K562 (cell line): Measurements from ENCODE around the gene PRDM16. TPM values are rescaled to one million over a fixed set of nuclear protein-coding genes. Genes with fewer than 3 reads are reported as not detected.

Experiments used
- BRCA1 ChIP-seq, 2 experiments: fragments of 450-650 bp in 1 of 2; sonication (generic) in 1 of 2; formaldehyde crosslinking in 1 of 2; IDR thresholded peaks; 2 replicates each; pipeline versions ENCODE4 v1.5.0 to v1.6.1; 2017 to 2020; ENCODE audit warnings: mild to moderate bottlenecking in 1 of 2, missing genetic modification reagents in 1 of 2
- CSDE1 ChIP-seq, 2 experiments: fragments of 450-650 bp; IDR thresholded peaks; 2 replicates each; pipeline ENCODE4 v1.6.1; 2016; ENCODE audit warnings: mild to moderate bottlenecking in 1 of 2
- E2F5 ChIP-seq: sonication (generic); formaldehyde crosslinking; IDR thresholded peaks from 2 replicates; pipeline ENCODE4 v1.8.0; 2022; ENCODE audit warnings: mild to moderate bottlenecking, missing genetic modification reagents
- GTF2F1 ChIP-seq: IDR thresholded peaks from 2 replicates; pipeline ENCODE4 v1.6.1; 2011; ENCODE audit warnings: low read depth, low read length, improper control_type of control experiment
- MIER1 ChIP-seq: fragments of 450-650 bp; IDR thresholded peaks from 2 replicates; pipeline ENCODE4 v1.6.1; 2016; ENCODE audit warnings: antibody characterized with exemption, mild to moderate bottlenecking, low read depth
- PPARD ChIP-seq: fragments of 250-450 bp; sonication (Bioruptor Pico); IDR thresholded peaks from 2 replicates; pipeline ENCODE4 v1.8.0; 2022; ENCODE audit warnings: inconsistent platforms, mild to moderate bottlenecking, moderate library complexity
- RCOR1 ChIP-seq, 2 experiments: IDR thresholded peaks; 2 replicates each; pipeline ENCODE4 v1.6.1; 2012; ENCODE audit warnings: low read depth in 2 of 2, low read length in 2 of 2, borderline replicate concordance in 1 of 2, improper control_type of control experiment in 1 of 2
- STAT5B ChIP-seq: fragments of 250-450 bp; sonication (Bioruptor Pico); IDR thresholded peaks from 2 replicates; pipeline ENCODE4 v1.8.0; 2021; ENCODE audit warnings: mild to moderate bottlenecking, inconsistent platforms
- TARDBP ChIP-seq: fragments of 450-650 bp; IDR thresholded peaks from 2 replicates; pipeline ENCODE4 v1.6.1; 2016
- ZFP30 ChIP-seq: fragments of 250-450 bp; sonication (Bioruptor Pico); IDR thresholded peaks from 2 replicates; pipeline ENCODE4 v1.8.0; 2022; ENCODE audit warnings: moderate library complexity, mild to moderate bottlenecking, inconsistent platforms, borderline replicate concordance
- ZFX ChIP-seq: sonication (generic); formaldehyde crosslinking; IDR thresholded peaks from 2 replicates; pipeline ENCODE4 v1.8.0; 2022; ENCODE audit warnings: mild to moderate bottlenecking, missing genetic modification reagents, moderate library complexity
- ZNF12 ChIP-seq: sonication (generic); formaldehyde crosslinking; IDR thresholded peaks from 2 replicates; pipeline ENCODE4 v1.4.0; 2020; ENCODE audit warnings: mild to moderate bottlenecking, missing genetic modification reagents
- ZNF699 ChIP-seq: fragments of 250-450 bp; sonication (Bioruptor Pico); IDR thresholded peaks from 2 replicates; pipeline ENCODE4 v1.8.0; 2021; ENCODE audit warnings: mild to moderate bottlenecking, moderate library complexity; ENCODE audit not compliant: insufficient replicate concordance
- ZNF778 ChIP-seq: fragments of 450-650 bp; formaldehyde crosslinking; IDR thresholded peaks from 2 replicates; pipeline ENCODE4 v1.4.0; 2020; ENCODE audit warnings: mild to moderate bottlenecking, moderate library complexity
- polyA plus RNA-seq, 8 experiments: library from polyadenylated mRNA; depleted of rRNA in 4 of 8; stranded (reverse) in 5 of 8; unstranded in 3 of 8; fragments of >200 nt; fragmentation: Nextera tagmentation in 2 of 8; fragmentation: Illumina TruSeq in 1 of 8; extraction: Ambion mirVana in 2 of 8; extraction: Trizol in 1 of 8; gene quantifications; 2 replicates each; pipeline versions ENCODE4 v1.2.1 to v1.2.3, GENCODE V29; 2011 to 2014; ENCODE audit warnings: inconsistent platforms in 1 of 8, missing spikeins in 1 of 8
- total RNA-seq, 7 experiments: library from RNA; depleted of rRNA in 6 of 7; stranded (reverse); fragments of >200 nt in 6 of 7; fragmentation: Illumina TruSeq in 2 of 7; extraction: Trizol in 2 of 7; gene quantifications; 2 replicates each; pipeline versions ENCODE4 v1.2.1 to v1.2.3, GENCODE V29; 2011 to 2021; ENCODE audit warnings: low replicate concordance in 1 of 7
- TF ChIP-seq, protein P1 (sequence below), 3 experiments: IDR thresholded peaks in 2 of 3; conservative IDR thresholded peaks in 1 of 3; 2 replicates each; pipeline ENCODE4 v1.5.1; 2011 to 2012; ENCODE audit warnings: low read length in 3 of 3, mild to moderate bottlenecking in 3 of 3, control low read depth in 2 of 3, improper control_type of control experiment in 1 of 3, inconsistent platforms in 1 of 3, low read depth in 1 of 3, mixed read lengths in 1 of 3, moderate library complexity in 1 of 3; ENCODE audit not compliant: insufficient read depth in 2 of 3

Gene PRDM16
- total and polyA plus RNA-seq, 9 of the 15 experiments (the other 6 are each of a cell fraction or from before 2014, with no cell fraction given), result 0.10 to 0.27 TPM; not detected in 7

DNA sequence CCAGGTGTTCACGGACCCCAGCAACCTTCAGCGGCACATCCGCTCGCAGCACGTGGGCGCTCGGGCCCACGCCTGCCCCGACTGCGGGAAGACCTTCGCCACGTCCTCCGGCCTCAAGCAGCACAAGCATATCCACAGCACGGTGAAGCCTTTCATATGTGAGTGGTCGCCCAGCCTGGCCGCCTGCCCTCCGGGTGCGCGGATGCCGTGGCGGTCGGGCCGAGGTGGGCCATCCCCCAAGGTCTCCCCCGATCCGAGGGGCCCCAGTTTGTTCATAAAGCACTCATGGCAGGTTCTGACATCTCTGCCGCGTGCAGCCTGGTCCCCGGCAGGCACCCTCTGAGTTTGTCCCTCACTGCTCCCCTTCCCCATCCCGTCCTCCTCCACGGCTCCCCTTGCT, 336.5 kb downstream of the PRDM16 start (continued):
- TF ChIP-seq, protein P1, sequence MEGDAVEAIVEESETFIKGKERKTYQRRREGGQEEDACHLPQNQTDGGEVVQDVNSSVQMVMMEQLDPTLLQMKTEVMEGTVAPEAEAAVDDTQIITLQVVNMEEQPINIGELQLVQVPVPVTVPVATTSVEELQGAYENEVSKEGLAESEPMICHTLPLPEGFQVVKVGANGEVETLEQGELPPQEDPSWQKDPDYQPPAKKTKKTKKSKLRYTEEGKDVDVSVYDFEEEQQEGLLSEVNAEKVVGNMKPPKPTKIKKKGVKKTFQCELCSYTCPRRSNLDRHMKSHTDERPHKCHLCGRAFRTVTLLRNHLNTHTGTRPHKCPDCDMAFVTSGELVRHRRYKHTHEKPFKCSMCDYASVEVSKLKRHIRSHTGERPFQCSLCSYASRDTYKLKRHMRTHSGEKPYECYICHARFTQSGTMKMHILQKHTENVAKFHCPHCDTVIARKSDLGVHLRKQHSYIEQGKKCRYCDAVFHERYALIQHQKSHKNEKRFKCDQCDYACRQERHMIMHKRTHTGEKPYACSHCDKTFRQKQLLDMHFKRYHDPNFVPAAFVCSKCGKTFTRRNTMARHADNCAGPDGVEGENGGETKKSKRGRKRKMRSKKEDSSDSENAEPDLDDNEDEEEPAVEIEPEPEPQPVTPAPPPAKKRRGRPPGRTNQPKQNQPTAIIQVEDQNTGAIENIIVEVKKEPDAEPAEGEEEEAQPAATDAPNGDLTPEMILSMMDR (IDR thresholded peaks at IDR 0.05 in 2 of 3, conservative IDR thresholded peaks at IDR 0.05 in 1 of 3; ENCODE audit: insufficient read depth in 2 of 3, low read depth in 1 of 3, low read length in 3 of 3), result no peak
- TF ChIP-seq RCOR1 (IDR thresholded peaks at IDR 0.05; ENCODE audit: borderline replicate concordance in 1 of 2, low read depth in 2 of 2, low read length in 2 of 2) (no peak), ZNF778 (CRISPR knock-in tag) (no peak), ZNF12 (CRISPR knock-in tag) (no peak), ZNF699 (no peak), E2F5 (CRISPR knock-in tag) (no peak), BRCA1 (IDR thresholded peaks at IDR 0.05) (no peak), BRCA1 (CRISPR knock-in tag; IDR thresholded peaks at IDR 0.05) (no peak), ZFP30 (CRISPR knock-in tag) (no peak), CSDE1 (IDR thresholded peaks at IDR 0.05) (no peak), ZFX (no peak), GTF2F1 (no peak), STAT5B (CRISPR knock-in tag) (no peak), TARDBP (no peak), MIER1 (no peak), PPARD (no peak)
